ENCODE results near the gene PHF2.

Gene PHF2

GRCh38 chr9:93670208-93671019, 94.0 kb downstream of the PHF2 start:
- POLR2A ChIA-PET, result no interaction called here
- no peaks in the 10 kb centered on the region for H3K4me1 ChIP-seq (ENCODE audit: control insufficient read depth, insufficient read depth, low read length)
- peaks cover 0 to 30% of the 10 kb centered on the region in 2 experiments; a peak in 1 of 3 replicates for H3K36me3 ChIP-seq (ENCODE audit: control insufficient read depth in 2 of 2, insufficient read depth in 1 of 2, low read length in 2 of 2)
- H3K27ac ChIP-seq (ENCODE audit: extremely low read depth, low read depth, low read length), result no peak overlapping the region
- CTCF ChIA-PET, result interaction anchor here (1.4 kb wide), 1 partner anchor 12 kb away, joined by 4 read pairs; no protein-coding TSS in a partner anchor
- H3K4me3 ChIP-seq (ENCODE audit: low read depth, low read length), result no peak overlapping the region
- no peak for TF ChIP-seq ZNF18 (tag by site-specific recombination; IDR thresholded peaks at IDR 0.05)
- no peak for TF ChIP-seq ZNF354C (tag by site-specific recombination; IDR thresholded peaks at IDR 0.05; ENCODE audit: borderline replicate concordance, low read depth)
- TF ChIP-seq, protein P1, sequence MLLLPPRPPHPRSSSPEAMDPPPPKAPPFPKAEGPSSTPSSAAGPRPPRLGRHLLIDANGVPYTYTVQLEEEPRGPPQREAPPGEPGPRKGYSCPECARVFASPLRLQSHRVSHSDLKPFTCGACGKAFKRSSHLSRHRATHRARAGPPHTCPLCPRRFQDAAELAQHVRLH (tag by site-specific recombination; IDR thresholded peaks at IDR 0.05), result no peak
- no peak for TF ChIP-seq MYNN (tag by site-specific recombination; IDR thresholded peaks at IDR 0.05; ENCODE audit: borderline replicate concordance)
- TF ChIP-seq ZNF548 (tag by site-specific recombination; IDR thresholded peaks at IDR 0.05), result no peak
- TF ChIP-seq SCRT2 (tag by site-specific recombination; IDR thresholded peaks at IDR 0.05), result no peak
- no peak for TF ChIP-seq ZNF76 (tag by site-specific recombination; IDR thresholded peaks at IDR 0.05; ENCODE audit: borderline replicate concordance, low read depth)
- TF ChIP-seq, protein P2, sequence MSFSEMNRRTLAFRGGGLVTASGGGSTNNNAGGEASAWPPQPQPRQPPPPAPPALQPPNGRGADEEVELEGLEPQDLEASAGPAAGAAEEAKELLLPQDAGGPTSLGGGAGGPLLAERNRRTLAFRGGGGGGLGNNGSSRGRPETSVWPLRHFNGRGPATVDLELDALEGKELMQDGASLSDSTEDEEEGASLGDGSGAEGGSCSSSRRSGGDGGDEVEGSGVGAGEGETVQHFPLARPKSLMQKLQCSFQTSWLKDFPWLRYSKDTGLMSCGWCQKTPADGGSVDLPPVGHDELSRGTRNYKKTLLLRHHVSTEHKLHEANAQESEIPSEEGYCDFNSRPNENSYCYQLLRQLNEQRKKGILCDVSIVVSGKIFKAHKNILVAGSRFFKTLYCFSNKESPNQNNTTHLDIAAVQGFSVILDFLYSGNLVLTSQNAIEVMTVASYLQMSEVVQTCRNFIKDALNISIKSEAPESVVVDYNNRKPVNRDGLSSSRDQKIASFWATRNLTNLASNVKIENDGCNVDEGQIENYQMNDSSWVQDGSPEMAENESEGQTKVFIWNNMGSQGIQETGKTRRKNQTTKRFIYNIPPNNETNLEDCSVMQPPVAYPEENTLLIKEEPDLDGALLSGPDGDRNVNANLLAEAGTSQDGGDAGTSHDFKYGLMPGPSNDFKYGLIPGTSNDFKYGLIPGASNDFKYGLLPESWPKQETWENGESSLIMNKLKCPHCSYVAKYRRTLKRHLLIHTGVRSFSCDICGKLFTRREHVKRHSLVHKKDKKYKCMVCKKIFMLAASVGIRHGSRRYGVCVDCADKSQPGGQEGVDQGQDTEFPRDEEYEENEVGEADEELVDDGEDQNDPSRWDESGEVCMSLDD (tag by site-specific recombination; IDR thresholded peaks at IDR 0.05), result no peak
- TF ChIP-seq HOXC10 (CRISPR knock-in tag; IDR thresholded peaks at IDR 0.05), result no peak
- TF ChIP-seq SETDB1 (IDR thresholded peaks at IDR 0.05; ENCODE audit: insufficient read length, low read length), result no peak
- TF ChIP-seq ZNF10 (tag by site-specific recombination; IDR thresholded peaks at IDR 0.05), result no peak
- TF ChIP-seq, protein P3, sequence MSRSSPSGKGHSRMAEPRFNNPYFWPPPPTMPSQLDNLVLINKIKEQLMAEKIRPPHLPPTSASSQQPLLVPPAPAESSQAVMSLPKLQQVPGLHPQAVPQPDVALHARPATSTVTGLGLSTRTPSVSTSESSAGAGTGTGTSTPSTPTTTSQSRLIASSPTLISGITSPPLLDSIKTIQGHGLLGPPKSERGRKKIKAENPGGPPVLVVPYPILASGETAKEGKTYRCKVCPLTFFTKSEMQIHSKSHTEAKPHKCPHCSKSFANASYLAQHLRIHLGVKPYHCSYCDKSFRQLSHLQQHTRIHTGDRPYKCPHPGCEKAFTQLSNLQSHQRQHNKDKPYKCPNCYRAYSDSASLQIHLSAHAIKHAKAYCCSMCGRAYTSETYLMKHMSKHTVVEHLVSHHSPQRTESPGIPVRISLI (tag by site-specific recombination; IDR thresholded peaks at IDR 0.05), result no peak
- no peak for TF ChIP-seq ZNF626 (tag by site-specific recombination; IDR thresholded peaks at IDR 0.05)
- no peak for TF ChIP-seq ZNF654 (tag by site-specific recombination; IDR thresholded peaks at IDR 0.05; ENCODE audit: low read depth)
- TF ChIP-seq ZIC2 (tag by site-specific recombination; IDR thresholded peaks at IDR 0.05), result no peak
- TF ChIP-seq, protein P4, sequence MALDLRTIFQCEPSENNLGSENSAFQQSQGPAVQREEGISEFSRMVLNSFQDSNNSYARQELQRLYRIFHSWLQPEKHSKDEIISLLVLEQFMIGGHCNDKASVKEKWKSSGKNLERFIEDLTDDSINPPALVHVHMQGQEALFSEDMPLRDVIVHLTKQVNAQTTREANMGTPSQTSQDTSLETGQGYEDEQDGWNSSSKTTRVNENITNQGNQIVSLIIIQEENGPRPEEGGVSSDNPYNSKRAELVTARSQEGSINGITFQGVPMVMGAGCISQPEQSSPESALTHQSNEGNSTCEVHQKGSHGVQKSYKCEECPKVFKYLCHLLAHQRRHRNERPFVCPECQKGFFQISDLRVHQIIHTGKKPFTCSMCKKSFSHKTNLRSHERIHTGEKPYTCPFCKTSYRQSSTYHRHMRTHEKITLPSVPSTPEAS (tag by site-specific recombination; IDR thresholded peaks at IDR 0.05), result no peak
- no peak for TF ChIP-seq ZNF23 (tag by site-specific recombination; IDR thresholded peaks at IDR 0.05; ENCODE audit: borderline replicate concordance)
- no peak for TF ChIP-seq ZNF529 (tag by site-specific recombination; IDR thresholded peaks at IDR 0.05; ENCODE audit: insufficient replicate concordance)
- no peak for TF ChIP-seq ZFP41 (tag by site-specific recombination; IDR thresholded peaks at IDR 0.05; ENCODE audit: borderline replicate concordance)
- H3K9me3 ChIP-seq (ENCODE audit: control insufficient read depth, insufficient read depth, low read depth, low read length), result no peaks in the 10 kb centered on the region

Measured in HEK293 (cell line).